Measurements from ENCODE around the gene ZNF526.

Gene ZNF526

DNA sequence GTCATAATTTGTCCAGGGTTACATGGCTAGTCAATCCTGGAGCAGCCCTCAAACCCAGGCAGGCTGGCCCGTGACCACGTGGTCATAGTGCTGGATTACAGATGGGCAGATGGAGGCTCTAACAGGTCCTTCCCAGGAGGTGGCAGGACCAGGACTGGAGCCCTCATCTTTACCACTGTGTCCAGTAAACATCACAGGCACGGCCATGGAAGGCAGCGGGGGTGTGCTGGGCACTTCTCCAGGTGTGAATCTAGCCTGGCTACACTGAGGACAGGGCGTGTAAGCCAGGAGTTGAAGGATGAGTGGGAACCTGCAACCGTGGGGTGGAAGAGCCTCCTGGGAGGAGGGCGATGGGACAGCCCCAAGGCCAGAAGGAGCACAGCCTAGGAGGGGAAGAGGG, 55.0 kb downstream of the ZNF526 start:
- Histone ChIP-seq H3K9me3 (no peaks in the 10 kb centered on the region), H3K4me1 (peaks cover 77% of the 10 kb centered on the region), H3K4me2 (no peak overlapping the region; the same call in 1 of the 2 replicates), H3K9ac (0 out of 2 replicates have a peak overlapping the region, but pooled peaks have one; percentile 2), H3K4me3 (no peak overlapping the region), H3K27ac (no peak overlapping the region), H3K27me3 (no peaks in the 10 kb centered on the region), H3K36me3 (peaks cover 56% of the 10 kb centered on the region), H4K20me1 (peaks cover 44% of the 10 kb centered on the region; the same call in 1 of the 2 replicates)
- TF ChIP-seq Cebpa-rat (IDR thresholded peaks at IDR 0.05), result no peak

DNA sequence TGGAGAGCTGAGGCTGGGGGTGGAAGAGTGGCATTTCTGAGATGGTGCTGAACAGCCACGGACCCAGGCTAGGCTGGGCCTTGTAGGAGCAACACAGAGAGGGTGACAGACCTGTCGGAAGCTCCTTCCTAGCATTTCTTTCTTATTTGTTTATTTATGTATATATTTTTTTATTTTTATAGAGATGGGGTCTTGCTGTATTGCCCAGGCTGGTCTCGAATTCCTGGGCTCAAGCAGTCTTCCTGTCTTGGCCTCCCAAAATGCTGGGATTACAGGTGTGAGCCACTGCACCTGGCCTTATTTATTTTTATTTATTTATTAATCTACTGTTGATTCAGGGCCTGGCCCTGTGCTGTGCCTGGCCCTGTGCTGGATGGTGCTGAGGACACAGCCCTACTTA, 55.4 kb downstream of the ZNF526 start:
- Histone ChIP-seq H3K4me1 (peaks cover 73% of the 10 kb centered on the region), H3K4me2 (peak overlapping the region; percentile 17; the same call in 1 of the 2 replicates), H3K4me3 (no peak overlapping the region), H3K9me3 (no peaks in the 10 kb centered on the region), H3K27ac (no peak overlapping the region), H3K27me3 (no peaks in the 10 kb centered on the region), H3K36me3 (peaks cover 56% of the 10 kb centered on the region), H4K20me1 (peaks cover 44% of the 10 kb centered on the region; the same call in 1 of the 2 replicates), H3K9ac (0 out of 2 replicates have a peak overlapping the region, but pooled peaks have one; percentile 2)
- no peak for TF ChIP-seq Cebpa-rat (IDR thresholded peaks at IDR 0.05)

DNA sequence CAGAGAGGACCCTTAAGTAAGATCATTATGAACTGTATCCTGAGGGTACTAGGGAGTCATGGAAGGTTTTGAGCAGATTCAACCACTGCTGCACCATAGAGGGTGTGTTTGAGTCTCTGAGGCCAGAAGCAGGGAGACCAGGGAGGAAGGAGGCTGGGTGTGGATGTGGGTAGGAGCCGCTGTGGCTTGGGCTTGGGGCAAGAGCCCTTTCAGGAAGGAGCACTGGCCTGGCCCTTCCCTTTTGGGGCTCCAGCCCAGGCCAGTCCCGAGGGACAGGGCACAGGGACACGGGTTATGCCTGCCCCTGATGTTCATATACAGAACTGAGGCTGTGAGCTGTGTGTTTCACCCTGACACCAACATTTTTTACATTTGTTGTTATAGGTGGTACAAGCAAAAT, 56.2 kb downstream of the ZNF526 start:
- peak overlapping the region; percentile 34; the same call in 1 of the 2 replicates for H3K9ac ChIP-seq
- peaks cover 44% of the 10 kb centered on the region; the same call in 1 of the 2 replicates for H4K20me1 ChIP-seq
- H3K4me2 ChIP-seq, result no peak overlapping the region; the same call in 1 of the 2 replicates
- peaks cover 68% of the 10 kb centered on the region for H3K4me1 ChIP-seq
- TF ChIP-seq Cebpa-rat (IDR thresholded peaks at IDR 0.05), result no peak
- no peaks in the 10 kb centered on the region for H3K9me3 ChIP-seq
- no peaks in the 10 kb centered on the region for H3K27me3 ChIP-seq
- 0 out of 2 replicates have a peak overlapping the region, but pooled peaks have one; percentile 41 for H3K27ac ChIP-seq
- H3K36me3 ChIP-seq, result peaks cover 56% of the 10 kb centered on the region
- H3K4me3 ChIP-seq, result no peak overlapping the region

DNA sequence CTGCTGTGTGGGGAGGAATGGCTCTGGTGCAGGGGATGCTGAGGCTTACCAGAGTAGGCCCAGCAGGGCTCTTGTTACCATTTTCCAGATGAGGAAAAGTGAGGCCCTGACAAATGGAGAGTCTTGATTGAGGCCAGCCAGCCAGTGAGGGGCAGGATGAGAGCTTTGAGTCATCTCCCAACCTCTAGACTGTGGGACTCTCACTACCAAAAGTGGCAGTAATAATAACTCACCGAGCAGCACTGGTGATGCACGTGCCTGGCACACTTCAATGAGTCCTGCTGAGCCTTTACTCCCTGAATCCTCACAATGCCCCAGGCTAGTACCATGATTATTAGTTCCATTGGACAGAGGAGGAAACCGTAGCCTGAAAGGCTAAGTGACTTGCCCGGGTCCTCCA, 56.7 kb downstream of the ZNF526 start:
- Histone ChIP-seq H3K36me3 (peaks cover 51% of the 10 kb centered on the region), H3K27ac (no peak overlapping the region), H3K4me2 (no peak overlapping the region), H3K9ac (no peak overlapping the region), H3K4me1 (peaks cover 68% of the 10 kb centered on the region), H3K27me3 (no peaks in the 10 kb centered on the region), H4K20me1 (peaks cover 49% of the 10 kb centered on the region; the same call in 1 of the 2 replicates), H3K4me3 (no peak overlapping the region), H3K9me3 (no peaks in the 10 kb centered on the region)
- TF ChIP-seq Cebpa-rat (IDR thresholded peaks at IDR 0.05), result no peak
